NCI-H69 (cell line): ENCODE data around the gene SOX10.

Experiments used
- DNase-seq: peaks from one replicate; lab custom pipeline; 2025; lab: John Stamatoyannopoulos, UW

Gene SOX10

DNA sequence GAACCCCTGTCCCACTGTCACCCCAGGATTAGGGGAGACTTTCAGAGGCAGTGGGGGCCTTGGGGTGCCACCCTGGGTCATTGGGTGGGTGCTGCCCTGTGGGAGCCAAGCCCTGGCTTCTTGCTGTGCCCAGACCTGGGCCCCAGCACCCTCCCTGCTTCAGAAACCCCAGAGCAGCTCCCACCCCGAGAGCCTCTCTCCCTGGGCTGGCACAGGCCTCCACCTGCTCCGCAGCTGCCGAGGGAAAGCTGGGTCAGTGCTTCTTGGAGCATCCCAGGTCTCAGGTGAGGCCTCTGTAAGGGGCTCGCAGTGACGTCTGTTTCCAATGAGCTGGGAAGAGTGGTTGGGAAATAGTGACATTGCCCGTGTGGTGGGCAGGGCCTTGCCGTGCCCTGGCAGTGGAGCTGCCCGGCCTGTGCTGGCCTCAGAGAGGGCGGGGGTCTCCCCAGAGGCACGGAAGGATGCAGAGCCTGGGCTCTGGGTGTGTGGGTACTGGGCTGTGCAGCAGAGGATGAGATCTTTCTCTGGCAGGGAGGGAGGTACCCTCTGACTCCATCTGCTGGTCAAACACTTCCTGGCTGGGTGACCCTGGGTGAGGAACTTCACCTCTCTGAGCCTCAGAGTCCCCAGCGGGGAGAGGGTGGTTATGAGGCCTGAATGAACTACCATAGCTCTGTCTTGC lies 53.9 kb downstream of the SOX10 start:
- peak; percentile 41 for DNase-seq

DNA sequence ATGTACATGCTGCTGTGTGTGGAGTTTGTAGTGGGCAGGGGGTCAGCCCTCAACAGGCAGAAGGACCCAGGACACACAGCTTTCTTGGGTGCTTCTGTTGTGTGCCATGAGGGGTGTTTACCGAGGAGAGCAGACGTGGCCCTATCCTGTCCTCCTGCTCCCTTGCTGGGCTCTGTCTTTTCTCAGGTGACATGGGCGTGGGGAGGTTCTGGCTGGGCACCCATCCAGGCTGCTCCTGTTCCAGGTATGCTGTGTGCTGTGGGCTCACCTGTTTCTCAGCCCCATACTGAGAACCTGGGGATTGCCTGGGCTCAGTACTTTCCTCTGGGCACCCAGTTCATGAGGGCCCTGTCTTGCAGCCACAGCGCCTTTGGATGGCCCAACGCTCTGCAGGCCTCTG lies 55.0 kb downstream of the SOX10 start:
- peak; percentile 14 for DNase-seq

DNA sequence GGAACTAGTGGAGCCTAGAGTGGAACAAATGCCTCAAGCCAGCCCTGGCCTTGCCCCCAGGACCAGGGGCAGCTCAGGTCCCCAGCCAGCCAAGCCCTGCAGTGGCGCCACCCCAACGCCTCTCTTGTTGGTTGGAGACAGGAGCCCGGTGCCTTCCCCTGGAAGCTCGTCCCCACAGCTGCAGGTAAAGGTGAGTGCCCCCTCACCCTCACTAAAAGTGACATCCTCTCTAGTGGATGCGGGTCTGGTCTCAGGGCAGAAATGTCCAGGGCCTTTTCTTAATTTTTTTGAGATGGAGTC lies 56.8 kb downstream of the SOX10 start:
- DNase-seq: no peak

DNA sequence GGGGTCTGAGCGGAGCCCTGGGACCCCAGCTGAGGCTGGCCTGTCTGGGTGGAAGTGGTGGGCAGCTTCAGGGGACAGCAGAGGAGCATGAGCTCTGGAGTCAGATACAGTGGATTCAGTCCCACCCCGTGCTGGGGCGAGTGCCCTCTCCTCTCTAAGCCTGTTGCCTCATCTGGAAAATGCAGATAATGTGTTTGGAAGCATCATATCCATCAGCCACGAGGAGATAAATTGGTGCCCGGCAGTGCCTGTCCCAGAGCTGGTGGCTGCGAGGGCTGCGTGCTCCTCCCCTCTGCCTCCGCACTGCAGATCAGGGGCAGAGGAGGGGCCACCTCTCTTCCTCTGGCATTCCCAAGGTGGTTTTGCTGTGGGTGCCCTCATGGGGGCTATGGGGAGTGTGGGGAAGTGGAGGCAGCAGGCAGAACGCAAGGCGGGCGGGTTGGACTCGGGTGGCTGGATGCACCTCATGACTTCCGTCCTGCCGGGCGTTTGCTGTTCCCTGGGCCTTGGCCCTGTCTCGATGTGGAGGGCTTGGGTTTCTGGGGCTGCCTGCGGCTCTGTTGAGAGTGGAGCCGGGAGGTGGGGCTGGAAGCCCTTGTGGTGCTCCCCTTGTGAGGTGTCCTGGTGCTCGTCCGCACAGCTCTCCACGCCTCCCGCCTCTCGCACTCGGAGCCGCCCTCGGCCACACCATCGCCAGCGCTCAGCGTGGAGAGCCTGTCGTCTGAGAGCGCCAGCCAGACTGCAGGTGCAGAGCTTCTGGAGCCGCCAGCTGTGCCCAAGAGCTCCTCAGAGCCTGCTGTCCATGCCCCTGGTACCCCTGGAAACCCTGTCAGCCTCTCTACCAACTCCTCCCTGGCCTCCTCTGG lies 57.4 kb downstream of the SOX10 start:
- no peak for DNase-seq

DNA sequence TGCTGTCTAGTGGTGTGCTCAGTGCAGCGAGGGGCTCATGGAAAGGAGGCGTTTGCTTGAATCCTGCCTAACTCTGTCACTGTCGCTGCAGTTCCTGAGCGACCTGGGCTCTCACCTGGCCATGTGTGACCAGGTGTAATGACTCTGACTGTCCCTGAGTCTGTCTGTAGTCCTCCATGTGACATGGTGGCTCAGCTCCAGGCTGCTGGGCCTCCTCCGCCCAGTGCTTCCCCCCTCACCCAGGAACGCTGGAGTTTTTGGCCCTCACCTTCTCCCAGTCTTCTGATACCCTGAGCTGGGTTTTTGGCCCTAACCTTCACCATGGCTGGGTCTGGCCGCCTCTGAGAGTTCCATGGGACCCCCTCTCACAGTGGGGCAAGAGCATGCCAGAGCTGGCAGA lies 58.0 kb downstream of the SOX10 start:
- DNase-seq: no peak

DNA sequence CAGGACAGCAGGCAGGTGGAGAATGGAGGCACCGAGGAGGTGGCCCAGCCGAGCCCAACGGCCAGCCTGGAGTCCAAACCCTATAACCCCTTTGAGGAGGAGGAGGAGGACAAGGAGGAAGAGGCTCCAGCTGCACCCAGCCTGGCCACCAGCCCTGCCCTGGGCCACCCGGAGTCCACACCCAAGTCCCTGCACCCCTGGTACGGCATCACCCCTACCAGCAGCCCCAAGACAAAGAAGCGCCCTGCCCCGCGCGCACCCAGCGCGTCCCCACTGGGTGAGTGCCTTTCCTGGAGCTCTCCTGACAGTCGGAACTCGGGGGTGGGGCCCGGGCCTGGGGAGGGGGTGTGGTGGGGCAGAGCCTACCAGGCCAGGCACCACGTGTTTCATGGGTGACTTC lies 58.6 kb downstream of the SOX10 start:
- no peak for DNase-seq

DNA sequence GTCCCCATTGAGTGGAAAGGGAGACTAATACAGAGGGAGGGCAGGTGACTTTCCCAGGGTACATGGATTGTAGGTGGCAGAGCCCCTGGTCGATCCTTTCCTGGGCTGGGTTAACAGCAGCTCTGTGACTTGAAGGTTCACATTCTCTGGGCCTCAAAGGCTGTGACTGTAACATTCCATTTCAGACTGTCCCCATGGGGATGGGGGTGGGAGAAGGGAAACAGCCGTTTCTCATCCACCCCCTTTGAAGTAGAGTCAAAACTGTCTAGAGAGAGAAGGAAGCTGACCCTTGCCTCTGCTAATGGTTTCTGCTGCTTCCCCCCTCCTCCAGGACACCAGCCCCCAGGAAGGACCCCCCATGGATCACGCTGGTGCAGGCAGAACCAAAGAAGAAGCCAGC lies 59.0 kb downstream of the SOX10 start:
- no peak for DNase-seq

DNA sequence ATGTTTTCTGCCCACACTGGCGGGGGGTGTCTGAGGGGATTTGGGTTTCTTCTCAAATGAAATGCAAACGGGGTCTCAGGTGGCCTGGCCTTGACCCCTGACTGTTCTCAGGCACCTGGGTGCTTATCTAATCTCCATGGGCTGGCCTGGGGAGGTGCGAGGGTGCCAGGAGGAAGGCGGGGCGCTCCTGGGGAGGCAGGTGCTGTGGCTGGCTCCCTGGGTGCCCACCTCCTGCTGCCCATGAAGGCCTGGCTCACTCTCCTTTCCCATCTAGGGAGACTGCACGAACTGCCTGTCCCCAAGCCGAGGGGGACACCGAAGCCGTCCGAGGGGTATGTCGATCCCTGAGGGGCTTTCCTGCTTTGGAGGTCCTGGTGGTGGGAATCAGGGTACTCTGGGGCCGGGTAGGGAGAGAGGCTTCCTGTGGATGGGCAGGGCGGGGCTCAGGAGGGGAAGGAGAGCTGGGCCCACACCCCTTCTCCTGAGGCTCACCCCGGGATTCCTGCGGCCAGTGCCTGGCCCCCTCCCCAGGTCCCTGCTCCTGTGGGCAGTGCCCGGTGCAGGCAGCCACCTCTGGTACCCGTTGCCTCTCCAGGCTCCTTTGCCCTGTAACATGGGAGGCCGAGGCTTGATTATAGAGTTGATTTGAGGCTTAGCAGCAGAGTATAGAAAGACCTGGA lies 59.8 kb downstream of the SOX10 start:
- no peak for DNase-seq

DNA sequence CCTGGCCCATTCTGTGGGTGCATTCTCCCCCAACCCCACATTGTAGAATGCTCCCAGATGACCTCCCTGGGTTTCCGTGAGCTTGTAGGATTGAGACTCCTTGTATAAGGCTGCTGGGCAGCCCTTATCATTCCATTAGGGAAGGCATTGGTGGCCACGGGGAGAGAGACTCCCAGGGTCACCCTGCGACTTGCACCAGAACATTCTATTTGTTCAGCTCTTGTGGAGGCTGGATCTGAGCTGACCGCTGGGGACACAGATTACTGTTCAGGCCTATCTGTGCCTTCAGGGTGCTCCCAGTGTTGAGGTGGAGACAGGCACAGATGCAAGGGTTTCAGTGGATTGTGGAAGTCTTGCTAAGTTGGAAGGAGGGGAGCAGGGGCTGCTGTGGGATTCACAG lies 60.4 kb downstream of the SOX10 start:
- no peak for DNase-seq
